HepG2 (cell line): ENCODE measurements around the gene CHST4. TPM values are rescaled to one million over a fixed set of nuclear protein-coding genes. Genes with fewer than 3 reads are reported as not detected.

Experiments used
- FOSL2 ChIP-seq: sonication (generic); formaldehyde crosslinking; IDR thresholded peaks from 2 replicates; pipeline ENCODE4 v1.4.0; 2020; ENCODE audit warnings: missing genetic modification reagents
- GATAD2A ChIP-seq: IDR thresholded peaks from 2 replicates; pipeline ENCODE4 v1.6.1; 2016
- GPN1 ChIP-seq: sonication (generic); formaldehyde crosslinking; IDR thresholded peaks from 2 replicates; pipeline ENCODE4 v1.5.1; 2020; ENCODE audit warnings: missing genetic modification reagents, borderline replicate concordance
- HOXA7 ChIP-seq: sonication (generic); formaldehyde crosslinking; IDR thresholded peaks from 2 replicates; pipeline ENCODE4 v1.8.1; 2022; ENCODE audit warnings: mild to moderate bottlenecking, missing genetic modification reagents, moderate library complexity
- ISL2 ChIP-seq: sonication (generic); formaldehyde crosslinking; IDR thresholded peaks from 2 replicates; pipeline ENCODE4 v1.5.0; 2020; ENCODE audit warnings: missing genetic modification reagents
- KDM5B ChIP-seq: sonication (generic); formaldehyde crosslinking; IDR thresholded peaks from 2 replicates; pipeline ENCODE4 v1.4.0; 2020; ENCODE audit warnings: missing genetic modification reagents, mild to moderate bottlenecking, borderline replicate concordance
- NFE2L1 ChIP-seq: sonication (generic); formaldehyde crosslinking; IDR thresholded peaks from 2 replicates; pipeline ENCODE4 v1.4.0; 2020; ENCODE audit warnings: missing genetic modification reagents, mild to moderate bottlenecking, borderline replicate concordance
- PHF8 ChIP-seq: sonication (generic); formaldehyde crosslinking; IDR thresholded peaks from 2 replicates; pipeline ENCODE4 v1.5.0; 2020; ENCODE audit warnings: missing genetic modification reagents
- ZIK1 ChIP-seq: sonication (generic); formaldehyde crosslinking; IDR thresholded peaks from 2 replicates; pipeline ENCODE4 v1.5.0; 2020; ENCODE audit warnings: mild to moderate bottlenecking, low read depth, missing genetic modification reagents, borderline replicate concordance
- ZNF17 ChIP-seq: sonication (generic); formaldehyde crosslinking; IDR thresholded peaks from 2 replicates; pipeline ENCODE4 v1.5.0; 2020; ENCODE audit warnings: mild to moderate bottlenecking, missing genetic modification reagents
- ZNF660 ChIP-seq: sonication (generic); formaldehyde crosslinking; IDR thresholded peaks from 2 replicates; pipeline ENCODE4 v1.5.1; 2020; ENCODE audit warnings: mild to moderate bottlenecking, low read depth, missing genetic modification reagents, borderline replicate concordance
- ZNF775 ChIP-seq: sonication (generic); formaldehyde crosslinking; IDR thresholded peaks from 2 replicates; pipeline ENCODE4 v1.4.0; 2020; ENCODE audit warnings: missing genetic modification reagents, mild to moderate bottlenecking, moderate library complexity, borderline replicate concordance
- ZSCAN29 ChIP-seq: sonication (generic); formaldehyde crosslinking; conservative IDR thresholded peaks from 2 replicates; pipeline ENCODE4 v1.4.0; 2020; ENCODE audit warnings: mild to moderate bottlenecking, missing genetic modification reagents
- polyA plus RNA-seq, 8 experiments: library from polyadenylated mRNA; depleted of rRNA in 3 of 8; stranded (reverse) in 7 of 8; unstranded in 1 of 8; fragments of >200 nt; fragmentation: Illumina TruSeq in 4 of 8; extraction: Trizol in 4 of 8; gene quantifications; 2 replicates each; pipeline versions ENCODE4 v1.2.1 to v1.2.3, GENCODE V29; 2011 to 2016; ENCODE audit warnings: low read depth in 4 of 8, missing spikeins in 1 of 8, mixed read lengths in 1 of 8; ENCODE audit not compliant: insufficient read depth in 1 of 8
- total RNA-seq, 5 experiments: library from RNA; depleted of rRNA; stranded (reverse); fragments of >200 nt; fragmentation: Illumina TruSeq; extraction: Trizol; gene quantifications; 2 replicates each; pipeline ENCODE4 v1.2.3, GENCODE V29; 2016; ENCODE audit warnings: low read depth in 1 of 5
- TF ChIP-seq, protein P1 (sequence below): sonication (generic); formaldehyde crosslinking; conservative IDR thresholded peaks from 2 replicates; pipeline ENCODE4 v1.4.0; 2020; ENCODE audit warnings: mild to moderate bottlenecking, missing genetic modification reagents, moderate library complexity
- TF ChIP-seq, protein P2 (sequence below): IDR thresholded peaks from 2 replicates; pipeline ENCODE4 v1.6.1; 2016; ENCODE audit warnings: low read depth, control low read depth
- TF ChIP-seq, protein P3 (sequence below): sonication (generic); formaldehyde crosslinking; IDR thresholded peaks from 2 replicates; pipeline ENCODE4 v1.9.0; 2021; ENCODE audit warnings: missing genetic modification reagents, borderline replicate concordance
- TF ChIP-seq, protein P4 (sequence below): sonication (generic); formaldehyde crosslinking; IDR thresholded peaks from 2 replicates; pipeline ENCODE4 v1.5.1; 2020; ENCODE audit warnings: missing genetic modification reagents, mild to moderate bottlenecking, borderline replicate concordance
- TF ChIP-seq, protein P5 (sequence below): sonication (generic); formaldehyde crosslinking; IDR thresholded peaks from 2 replicates; pipeline ENCODE4 v1.5.1; 2020; ENCODE audit warnings: mild to moderate bottlenecking, missing genetic modification reagents, moderate library complexity

Gene CHST4
- total and polyA plus RNA-seq, 2 of the 13 experiments (the other 11 are each of a cell fraction or from before 2014, with no cell fraction given) = not detected

DNA sequence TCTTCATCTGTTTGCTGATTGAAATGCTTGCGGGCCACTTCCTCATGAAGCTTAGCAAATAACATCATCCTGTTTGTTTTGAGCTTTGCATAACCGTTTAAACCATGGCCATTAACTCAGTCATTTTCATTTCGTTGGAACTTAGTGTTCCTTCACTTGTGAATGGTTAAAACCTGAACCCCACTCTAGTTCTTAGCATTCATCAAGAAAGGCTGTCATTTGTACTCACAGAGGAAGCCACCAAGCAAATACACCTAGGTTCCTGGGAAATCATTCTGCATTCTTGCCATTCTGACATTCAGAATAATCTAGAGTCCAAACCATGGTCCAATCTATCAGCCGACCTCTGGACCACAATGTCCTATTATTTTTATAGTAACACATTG, 59.1 kb downstream of the CHST4 start (continued):
- TF ChIP-seq, protein P1, sequence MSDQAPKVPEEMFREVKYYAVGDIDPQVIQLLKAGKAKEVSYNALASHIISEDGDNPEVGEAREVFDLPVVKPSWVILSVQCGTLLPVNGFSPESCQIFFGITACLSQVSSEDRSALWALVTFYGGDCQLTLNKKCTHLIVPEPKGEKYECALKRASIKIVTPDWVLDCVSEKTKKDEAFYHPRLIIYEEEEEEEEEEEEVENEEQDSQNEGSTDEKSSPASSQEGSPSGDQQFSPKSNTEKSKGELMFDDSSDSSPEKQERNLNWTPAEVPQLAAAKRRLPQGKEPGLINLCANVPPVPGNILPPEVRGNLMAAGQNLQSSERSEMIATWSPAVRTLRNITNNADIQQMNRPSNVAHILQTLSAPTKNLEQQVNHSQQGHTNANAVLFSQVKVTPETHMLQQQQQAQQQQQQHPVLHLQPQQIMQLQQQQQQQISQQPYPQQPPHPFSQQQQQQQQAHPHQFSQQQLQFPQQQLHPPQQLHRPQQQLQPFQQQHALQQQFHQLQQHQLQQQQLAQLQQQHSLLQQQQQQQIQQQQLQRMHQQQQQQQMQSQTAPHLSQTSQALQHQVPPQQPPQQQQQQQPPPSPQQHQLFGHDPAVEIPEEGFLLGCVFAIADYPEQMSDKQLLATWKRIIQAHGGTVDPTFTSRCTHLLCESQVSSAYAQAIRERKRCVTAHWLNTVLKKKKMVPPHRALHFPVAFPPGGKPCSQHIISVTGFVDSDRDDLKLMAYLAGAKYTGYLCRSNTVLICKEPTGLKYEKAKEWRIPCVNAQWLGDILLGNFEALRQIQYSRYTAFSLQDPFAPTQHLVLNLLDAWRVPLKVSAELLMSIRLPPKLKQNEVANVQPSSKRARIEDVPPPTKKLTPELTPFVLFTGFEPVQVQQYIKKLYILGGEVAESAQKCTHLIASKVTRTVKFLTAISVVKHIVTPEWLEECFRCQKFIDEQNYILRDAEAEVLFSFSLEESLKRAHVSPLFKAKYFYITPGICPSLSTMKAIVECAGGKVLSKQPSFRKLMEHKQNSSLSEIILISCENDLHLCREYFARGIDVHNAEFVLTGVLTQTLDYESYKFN = peak; percentile 93
- TF ChIP-seq, protein P2, sequence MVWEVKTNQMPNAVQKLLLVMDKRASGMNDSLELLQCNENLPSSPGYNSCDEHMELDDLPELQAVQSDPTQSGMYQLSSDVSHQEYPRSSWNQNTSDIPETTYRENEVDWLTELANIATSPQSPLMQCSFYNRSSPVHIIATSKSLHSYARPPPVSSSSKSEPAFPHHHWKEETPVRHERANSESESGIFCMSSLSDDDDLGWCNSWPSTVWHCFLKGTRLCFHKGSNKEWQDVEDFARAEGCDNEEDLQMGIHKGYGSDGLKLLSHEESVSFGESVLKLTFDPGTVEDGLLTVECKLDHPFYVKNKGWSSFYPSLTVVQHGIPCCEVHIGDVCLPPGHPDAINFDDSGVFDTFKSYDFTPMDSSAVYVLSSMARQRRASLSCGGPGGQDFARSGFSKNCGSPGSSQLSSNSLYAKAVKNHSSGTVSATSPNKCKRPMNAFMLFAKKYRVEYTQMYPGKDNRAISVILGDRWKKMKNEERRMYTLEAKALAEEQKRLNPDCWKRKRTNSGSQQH (CRISPR knock-in tag) = 0 out of 2 replicates have a peak, but pooled peaks have one; percentile 49
- TF ChIP-seq ZNF17 (CRISPR knock-in tag) = no peak
- TF ChIP-seq PHF8 (CRISPR knock-in tag) = no peak
- no peak for TF ChIP-seq NFE2L1 (CRISPR knock-in tag)
- TF ChIP-seq ZNF775 = no peak
- no peak for TF ChIP-seq ZNF660 (CRISPR knock-in tag)
- TF ChIP-seq FOSL2 (CRISPR knock-in tag) = peak; percentile 55; the same call in 1 of the 2 replicates
- no peak for TF ChIP-seq HOXA7 (CRISPR knock-in tag)
- 0 out of 2 replicates have a peak, but pooled peaks have one; percentile 40 for TF ChIP-seq ZIK1
- no peak for TF ChIP-seq ZSCAN29 (CRISPR knock-in tag)
- no peak for TF ChIP-seq KDM5B
- peak; percentile 69; the same call in 1 of the 2 replicates for TF ChIP-seq GATAD2A (CRISPR knock-in tag)
- TF ChIP-seq, protein P3, sequence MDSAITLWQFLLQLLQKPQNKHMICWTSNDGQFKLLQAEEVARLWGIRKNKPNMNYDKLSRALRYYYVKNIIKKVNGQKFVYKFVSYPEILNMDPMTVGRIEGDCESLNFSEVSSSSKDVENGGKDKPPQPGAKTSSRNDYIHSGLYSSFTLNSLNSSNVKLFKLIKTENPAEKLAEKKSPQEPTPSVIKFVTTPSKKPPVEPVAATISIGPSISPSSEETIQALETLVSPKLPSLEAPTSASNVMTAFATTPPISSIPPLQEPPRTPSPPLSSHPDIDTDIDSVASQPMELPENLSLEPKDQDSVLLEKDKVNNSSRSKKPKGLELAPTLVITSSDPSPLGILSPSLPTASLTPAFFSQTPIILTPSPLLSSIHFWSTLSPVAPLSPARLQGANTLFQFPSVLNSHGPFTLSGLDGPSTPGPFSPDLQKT (CRISPR knock-in tag) = no peak
- peak; percentile 84 for TF ChIP-seq ISL2 (CRISPR knock-in tag)
- TF ChIP-seq GPN1 = no peak
- TF ChIP-seq, protein P4, sequence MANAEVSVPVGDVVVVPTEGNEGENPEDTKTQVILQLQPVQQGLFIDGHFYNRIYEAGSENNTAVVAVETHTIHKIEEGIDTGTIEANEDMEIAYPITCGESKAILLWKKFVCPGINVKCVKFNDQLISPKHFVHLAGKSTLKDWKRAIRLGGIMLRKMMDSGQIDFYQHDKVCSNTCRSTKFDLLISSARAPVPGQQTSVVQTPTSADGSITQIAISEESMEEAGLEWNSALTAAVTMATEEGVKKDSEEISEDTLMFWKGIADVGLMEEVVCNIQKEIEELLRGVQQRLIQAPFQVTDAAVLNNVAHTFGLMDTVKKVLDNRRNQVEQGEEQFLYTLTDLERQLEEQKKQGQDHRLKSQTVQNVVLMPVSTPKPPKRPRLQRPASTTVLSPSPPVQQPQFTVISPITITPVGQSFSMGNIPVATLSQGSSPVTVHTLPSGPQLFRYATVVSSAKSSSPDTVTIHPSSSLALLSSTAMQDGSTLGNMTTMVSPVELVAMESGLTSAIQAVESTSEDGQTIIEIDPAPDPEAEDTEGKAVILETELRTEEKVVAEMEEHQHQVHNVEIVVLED (CRISPR knock-in tag) = no peak
- TF ChIP-seq, protein P5, sequence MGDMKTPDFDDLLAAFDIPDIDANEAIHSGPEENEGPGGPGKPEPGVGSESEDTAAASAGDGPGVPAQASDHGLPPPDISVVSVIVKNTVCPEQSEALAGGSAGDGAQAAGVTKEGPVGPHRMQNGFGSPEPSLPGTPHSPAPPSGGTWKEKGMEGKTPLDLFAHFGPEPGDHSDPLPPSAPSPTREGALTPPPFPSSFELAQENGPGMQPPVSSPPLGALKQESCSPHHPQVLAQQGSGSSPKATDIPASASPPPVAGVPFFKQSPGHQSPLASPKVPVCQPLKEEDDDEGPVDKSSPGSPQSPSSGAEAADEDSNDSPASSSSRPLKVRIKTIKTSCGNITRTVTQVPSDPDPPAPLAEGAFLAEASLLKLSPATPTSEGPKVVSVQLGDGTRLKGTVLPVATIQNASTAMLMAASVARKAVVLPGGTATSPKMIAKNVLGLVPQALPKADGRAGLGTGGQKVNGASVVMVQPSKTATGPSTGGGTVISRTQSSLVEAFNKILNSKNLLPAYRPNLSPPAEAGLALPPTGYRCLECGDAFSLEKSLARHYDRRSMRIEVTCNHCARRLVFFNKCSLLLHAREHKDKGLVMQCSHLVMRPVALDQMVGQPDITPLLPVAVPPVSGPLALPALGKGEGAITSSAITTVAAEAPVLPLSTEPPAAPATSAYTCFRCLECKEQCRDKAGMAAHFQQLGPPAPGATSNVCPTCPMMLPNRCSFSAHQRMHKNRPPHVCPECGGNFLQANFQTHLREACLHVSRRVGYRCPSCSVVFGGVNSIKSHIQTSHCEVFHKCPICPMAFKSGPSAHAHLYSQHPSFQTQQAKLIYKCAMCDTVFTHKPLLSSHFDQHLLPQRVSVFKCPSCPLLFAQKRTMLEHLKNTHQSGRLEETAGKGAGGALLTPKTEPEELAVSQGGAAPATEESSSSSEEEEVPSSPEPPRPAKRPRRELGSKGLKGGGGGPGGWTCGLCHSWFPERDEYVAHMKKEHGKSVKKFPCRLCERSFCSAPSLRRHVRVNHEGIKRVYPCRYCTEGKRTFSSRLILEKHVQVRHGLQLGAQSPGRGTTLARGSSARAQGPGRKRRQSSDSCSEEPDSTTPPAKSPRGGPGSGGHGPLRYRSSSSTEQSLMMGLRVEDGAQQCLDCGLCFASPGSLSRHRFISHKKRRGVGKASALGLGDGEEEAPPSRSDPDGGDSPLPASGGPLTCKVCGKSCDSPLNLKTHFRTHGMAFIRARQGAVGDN = no peak
